Heart left ventricle (tissue), 16 donors: Measurements from ENCODE around the gene MPPED1. TPM values are rescaled to one million over a fixed set of nuclear protein-coding genes. Genes with fewer than 3 reads are reported as not detected.

ENCODE experiments used
- ATAC-seq, 4 donors: fragments of 200-7000 bp; cut with Tn5 transposase; one replicate each; pipeline ENCODE4 v1.9.1; 2020 to 2022; ENCODE audit warnings: moderate library complexity in 4 of 4, mild to moderate bottlenecking in 3 of 4, moderate number of reproducible peaks in 1 of 4
- DNase-seq, 5 donors: peaks; one replicate each; pipeline ENCODE4 v3.0.0-alpha.2; 2020
- H3K27ac ChIP-seq, 12 donors: fragments of 200-600 bp; sonication (generic) in 4 of 12; one replicate each; pipeline versions ENCODE4 v1.5.0 to v1.8.0; 2016 to 2022; ENCODE audit warnings: mild to moderate bottlenecking in 2 of 12
- H3K27me3 ChIP-seq, 9 donors: fragments of 200-600 bp; sonication (generic) in 2 of 9; one replicate each; pipeline versions ENCODE4 v1.5.1 to v1.8.0; 2016 to 2022; ENCODE audit warnings: mild to moderate bottlenecking in 3 of 9
- H3K36me3 ChIP-seq, 9 donors: fragments of 200-600 bp; sonication (generic) in 2 of 9; one replicate each; pipeline versions ENCODE4 v1.5.0 to v1.8.0; 2018 to 2022; ENCODE audit warnings: mild to moderate bottlenecking in 2 of 9
- H3K4me1 ChIP-seq, 12 donors: fragments of 200-600 bp; sonication (generic) in 4 of 12; one replicate each; pipeline versions ENCODE4 v1.5.0 to v1.8.0; 2016 to 2022; ENCODE audit warnings: mild to moderate bottlenecking in 3 of 12
- H3K4me3 ChIP-seq, 12 donors: fragments of 200-600 bp; sonication (generic) in 4 of 12; one replicate each; pipeline versions ENCODE4 v1.5.0 to v1.8.0; 2017 to 2022; ENCODE audit warnings: mild to moderate bottlenecking in 9 of 12, moderate library complexity in 4 of 12
- H3K9me3 ChIP-seq, 12 donors: fragments of 200-600 bp; sonication (generic) in 4 of 12; one replicate each; pipeline versions ENCODE4 v1.5.0 to v1.8.0; 2016 to 2022; ENCODE audit warnings: mild to moderate bottlenecking in 1 of 12
- POLR2A ChIP-seq, 2 donors: fragments of 450-650 bp; IDR thresholded peaks; one replicate each; pipeline ENCODE4 v1.6.1; 2017; ENCODE audit warnings: antibody characterized with exemption in 2 of 2, mild to moderate bottlenecking in 2 of 2, moderate library complexity in 2 of 2
- WGBS, 4 donors: extraction: QIAGEN DNeasy Blood & Tissue Kit in 2 of 4; methylation state at CpG; one replicate each; pipeline versions ENCODE4 v1.1.5 to v1.1.7; 2013 to 2018; 5-methylcytosine and 5-hydroxymethylcytosine counted together
- intact Hi-C, 10 donors: fragments of 100-400 bp; cut with DNase I; formaldehyde crosslinking; loops; one replicate each; pipeline versions ENCODE4 v1.11.1 to v1.14.2; 2022
- polyA plus RNA-seq, 2 donors: library from polyadenylated mRNA; stranded (reverse); fragments of 200-250 nt; gene quantifications; one replicate each; pipeline ENCODE4 v1.2.3, GENCODE V29; 2013
- total RNA-seq, 9 donors: library from RNA; depleted of rRNA in 2 of 9; stranded (reverse); fragments of >200 nt in 2 of 9; fragmentation: NEBNext Ultra II Directional in 3 of 9; extraction: Animal tissue kit (Norgen Biotek cat#: 25700) in 3 of 9; gene quantifications; one replicate each; pipeline versions ENCODE4 v1.1.0 to v1.2.4, GENCODE V29; 2016 to 2023
- TF ChIP-seq, protein P1 (sequence below), 12 donors: fragments of 200-600 bp; sonication (generic) in 4 of 12; IDR thresholded peaks; one replicate each; pipeline versions ENCODE4 v1.5.0 to v1.8.0; 2018 to 2022; ENCODE audit warnings: antibody characterized with exemption in 12 of 12, mild to moderate bottlenecking in 5 of 12
- donor health status: ischemic (EF 13 %, LVEDD 7.1; RV severe dilation, severe dysfunction).
- donor health status: healthy with polysubstance abuse.
- donor health status: DM: no; HTN: yes; CAD: no.
- donor health status: DM: no; HTN: no; CAD: no.
- donor health status: ischemic (EF 25% LVEDD 6.9; RV normal size, moderate dysfunction).
- donor health status: ischemic (EF 25% LVEDD 5.7; RV mildly dilated, moderate dysfunction).
- donor health status: healthy.
- donor health status: DM: yes; HTN: yes; CAD: no.
- donor health status: ischemic (EF 35%, LVEDD 5.7; RV mildly dilated, moderate dysfunction).
- donor health status: nonischemic (EF 11% LVEDD 7.7; RV severe dilation, severe dysfunction).
- donor health status: DM: yes; HTN: yes; CAD: no.
- donor health status: PGD.
- donor health status: ischemic (EF 29% LVEDD 5.4; RV normal size, mild dysfunction).
- donor health status: nonischemic (EF 23%, LVEDD 6.1; RV moderate dilation, normal function).

The MPPED1 gene
- total and polyA plus RNA-seq, 11 donors = 0.12 TPM; not detected in 10

DNA sequence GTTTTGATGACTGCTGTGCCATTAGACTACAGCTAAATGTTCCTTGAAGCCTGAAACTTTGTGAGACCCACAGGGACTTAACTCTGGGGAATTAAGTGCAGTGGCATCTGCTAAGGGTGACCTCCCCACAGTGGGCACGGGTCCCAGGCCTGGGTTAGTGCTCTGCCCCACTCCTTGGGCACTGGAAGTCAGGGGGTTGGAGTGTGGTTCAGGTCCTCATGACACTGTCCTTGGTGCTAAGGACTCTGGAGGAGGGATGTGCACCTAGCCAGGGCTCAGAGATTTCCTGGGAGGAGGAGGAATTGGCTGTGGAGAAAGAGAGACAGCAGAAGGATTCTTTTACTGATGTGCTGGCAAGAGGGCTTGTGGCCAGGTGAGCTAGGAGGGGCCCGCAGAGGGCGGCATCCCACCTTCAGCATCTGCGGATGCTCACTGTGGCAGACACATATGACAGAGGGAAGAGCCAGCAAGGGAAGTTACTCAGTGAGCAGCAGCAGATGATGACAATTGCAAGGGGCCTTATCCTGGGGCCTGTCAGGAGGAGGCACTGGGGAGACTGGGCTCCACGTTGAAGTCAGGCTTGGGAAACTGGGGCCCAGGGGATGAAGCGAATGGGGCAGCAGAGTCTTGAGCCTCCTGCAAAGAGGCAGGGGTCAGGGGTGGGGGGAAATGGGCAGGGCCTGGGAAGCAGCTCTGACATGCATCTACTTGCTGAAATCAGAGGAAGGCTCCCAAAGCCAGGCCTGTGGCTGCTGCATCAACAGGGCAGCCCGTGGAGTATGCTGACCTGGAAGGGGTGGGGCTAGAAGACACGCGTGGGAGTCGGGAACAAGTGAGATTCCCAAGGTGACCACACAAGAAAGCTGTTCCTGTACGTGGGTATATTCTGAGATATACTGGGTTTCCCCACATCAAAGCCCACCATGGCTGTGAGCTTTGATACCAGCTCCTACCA, 144.0 kb downstream of the MPPED1 start:
- H3K27me3 ChIP-seq = peaks cover 0 to 5% (median 0%) of the 10 kb centered on the region in 9 donors
- H3K9me3 ChIP-seq = peaks cover 0 to 17% (median 2%) of the 10 kb centered on the region in 12 donors
- no peak for ATAC-seq
- H3K4me3 ChIP-seq = no peak overlapping the region
- no peaks in the 10 kb centered on the region for H3K4me1 ChIP-seq
- no peak for TF ChIP-seq POLR2A (IDR thresholded peaks at IDR 0.05)
- TF ChIP-seq, protein P1, sequence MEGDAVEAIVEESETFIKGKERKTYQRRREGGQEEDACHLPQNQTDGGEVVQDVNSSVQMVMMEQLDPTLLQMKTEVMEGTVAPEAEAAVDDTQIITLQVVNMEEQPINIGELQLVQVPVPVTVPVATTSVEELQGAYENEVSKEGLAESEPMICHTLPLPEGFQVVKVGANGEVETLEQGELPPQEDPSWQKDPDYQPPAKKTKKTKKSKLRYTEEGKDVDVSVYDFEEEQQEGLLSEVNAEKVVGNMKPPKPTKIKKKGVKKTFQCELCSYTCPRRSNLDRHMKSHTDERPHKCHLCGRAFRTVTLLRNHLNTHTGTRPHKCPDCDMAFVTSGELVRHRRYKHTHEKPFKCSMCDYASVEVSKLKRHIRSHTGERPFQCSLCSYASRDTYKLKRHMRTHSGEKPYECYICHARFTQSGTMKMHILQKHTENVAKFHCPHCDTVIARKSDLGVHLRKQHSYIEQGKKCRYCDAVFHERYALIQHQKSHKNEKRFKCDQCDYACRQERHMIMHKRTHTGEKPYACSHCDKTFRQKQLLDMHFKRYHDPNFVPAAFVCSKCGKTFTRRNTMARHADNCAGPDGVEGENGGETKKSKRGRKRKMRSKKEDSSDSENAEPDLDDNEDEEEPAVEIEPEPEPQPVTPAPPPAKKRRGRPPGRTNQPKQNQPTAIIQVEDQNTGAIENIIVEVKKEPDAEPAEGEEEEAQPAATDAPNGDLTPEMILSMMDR (IDR thresholded peaks at IDR 0.05) = no peak
- WGBS, 4 donors = 66 to 72% (median 68%) methylated on average over 10 to 11 of the region's 11 CpGs
- H3K36me3 ChIP-seq = no peaks in the 10 kb centered on the region
- intact Hi-C loops = no loop called here
- no peak overlapping the region for H3K27ac ChIP-seq
- no peak for DNase-seq

Other genes with a start within 250 kb of the MPPED1 start
- 10 to 100 TPM in 7 of 9 donors, 1 to 10 TPM in 2; 8.6 to 21.5 (median 11.9) TPM for gene TTLL12, start 224.9 kb upstream of the MPPED1 start, total RNA-seq
- gene TTLL12, start 224.9 kb upstream of the MPPED1 start, polyA plus RNA-seq = 10 to 100 TPM in 1 of 2 donors, 1 to 10 TPM in 1; 8.0 to 29.0 TPM
- gene SCUBE1, start 68.6 kb upstream of the MPPED1 start, total RNA-seq = under 1 TPM in 8 of 9 donors, not detected in 1; 0.06 to 0.40 (median 0.31) TPM
- gene SCUBE1, start 68.6 kb upstream of the MPPED1 start, polyA plus RNA-seq = under 1 TPM; 0.04 to 0.06 TPM